Measurements from ENCODE around the gene UGT1A10.
"Not testable (repeated sequence)": the region's sequence is repeated elsewhere in the genome, so short reads cannot be mapped to it uniquely, and the experiment has no call there.

The UGT1A10 gene

DNA sequence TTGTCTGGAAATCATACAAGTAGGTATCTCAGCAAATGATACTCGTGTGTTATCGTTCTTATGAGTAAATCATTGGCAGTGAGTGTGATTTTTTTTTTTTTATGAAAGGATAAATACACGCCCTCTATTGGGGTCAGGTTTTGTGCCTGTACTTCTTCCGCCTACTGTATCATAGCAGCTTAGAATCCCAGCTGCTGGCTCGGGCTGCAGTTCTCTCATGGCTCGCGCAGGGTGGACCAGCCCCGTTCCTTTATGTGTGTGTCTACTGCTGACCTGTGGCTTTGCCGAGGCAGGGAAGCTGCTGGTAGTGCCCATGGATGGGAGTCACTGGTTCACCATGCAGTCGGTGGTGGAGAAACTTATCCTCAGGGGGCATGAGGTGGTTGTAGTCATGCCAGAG lies at the start of gene UGT1A10:
UGT1A10 (plus strand) TSS at position 143 of the 400 bp plus-strand sequence; CDS start at position 218, 75 bp downstream.
- not testable (repeated sequence) for DNase-seq (ENCODE audit: low spot score)

DNA sequence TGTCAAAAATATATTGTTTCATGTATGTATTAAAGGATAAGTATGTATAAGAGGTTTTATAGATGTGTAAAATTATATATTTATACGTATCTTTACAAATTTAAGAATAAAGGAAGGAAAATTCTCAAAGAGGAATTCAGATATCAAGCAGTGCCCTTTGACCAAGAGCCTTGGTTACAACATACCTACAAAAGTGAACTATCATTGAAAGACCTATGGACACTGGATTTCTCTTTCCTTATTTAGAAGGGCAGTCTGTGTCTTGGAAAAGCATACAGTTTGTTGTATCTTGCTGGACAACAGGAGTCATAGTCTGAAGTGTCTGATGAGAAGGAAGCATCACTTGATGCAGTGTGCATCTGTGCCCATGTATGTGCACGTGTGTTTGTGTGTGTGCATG lies 47.8 kb upstream of the UGT1A10 start:
- DNase-seq (ENCODE audit: low spot score): no peak

DNA sequence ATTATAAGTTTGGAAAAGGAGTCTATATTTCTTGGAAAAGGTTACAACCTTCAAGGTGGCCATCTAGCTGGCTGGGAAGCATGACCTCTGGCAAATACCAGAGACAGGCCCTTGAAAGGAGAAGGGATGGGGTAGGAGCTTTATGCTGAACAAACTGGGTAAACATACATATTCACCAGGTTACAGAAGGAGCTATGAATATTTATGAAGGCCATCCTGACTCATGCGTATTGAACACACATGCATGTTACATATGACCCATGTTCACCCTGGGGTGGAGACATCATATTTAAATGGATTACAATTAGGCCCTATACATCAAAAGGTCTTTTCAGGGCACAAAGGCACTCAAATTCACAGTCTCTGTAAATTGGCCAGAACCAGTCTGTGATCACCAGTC lies 43.5 kb upstream of the UGT1A10 start:
- not testable (repeated sequence) for DNase-seq (ENCODE audit: low spot score)

GRCh38 chr2:233593201-233593600 lies 43.0 kb upstream of the UGT1A10 start:
- DNase-seq (ENCODE audit: low spot score): no peak

GRCh38 chr2:233597522-233597921 lies 38.7 kb upstream of the UGT1A10 start:
- DNase-seq (ENCODE audit: low spot score): no peak

DNA sequence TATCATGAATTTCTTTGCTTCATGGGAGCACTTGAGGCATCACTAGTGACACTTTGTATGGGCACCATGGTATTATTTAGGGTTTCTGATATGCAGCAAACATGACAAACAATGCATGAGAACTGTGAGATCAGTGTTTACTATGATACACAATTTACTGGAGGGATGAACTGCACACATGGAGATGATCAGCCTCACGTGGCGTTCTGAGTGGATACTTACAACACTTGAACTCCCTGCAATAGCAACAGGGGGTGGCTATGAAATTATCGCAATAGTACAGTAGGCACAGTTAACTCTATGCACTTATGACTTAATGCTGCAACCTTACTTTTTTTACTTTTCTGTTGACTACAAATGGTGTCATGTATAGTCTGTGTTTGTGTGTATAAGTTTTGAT lies 37.3 kb upstream of the UGT1A10 start:
- DNase-seq (ENCODE audit: low spot score): no peak

DNA sequence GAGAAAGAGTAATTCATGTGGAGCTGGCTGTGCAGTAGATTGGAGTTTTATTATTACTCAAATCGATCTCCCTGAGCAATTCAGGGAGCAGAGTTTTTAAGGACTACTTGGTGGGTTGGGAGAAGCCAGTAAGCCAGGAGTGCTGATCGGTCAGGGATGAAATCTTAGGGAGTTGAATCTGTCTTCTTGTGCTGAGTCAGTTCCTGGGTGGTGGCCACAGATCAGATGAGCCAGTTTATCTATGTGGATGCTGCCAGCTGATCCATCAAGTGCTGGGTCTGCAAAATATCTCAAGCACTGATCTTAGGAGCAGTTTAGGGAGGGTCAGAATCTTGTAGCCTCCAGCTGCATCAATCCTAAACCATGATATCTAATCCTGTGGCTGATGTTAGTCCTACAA lies 35.9 kb upstream of the UGT1A10 start:
- no peak for DNase-seq (ENCODE audit: low spot score)

- DNase-seq (ENCODE audit: low spot score): no peak
These were observed 34.2 kb upstream of the UGT1A10 start for GRCh38 chr2:233602076-233602475.

GRCh38 chr2:233603520-233603919 lies 32.7 kb upstream of the UGT1A10 start:
- no peak for DNase-seq (ENCODE audit: low spot score)

DNA sequence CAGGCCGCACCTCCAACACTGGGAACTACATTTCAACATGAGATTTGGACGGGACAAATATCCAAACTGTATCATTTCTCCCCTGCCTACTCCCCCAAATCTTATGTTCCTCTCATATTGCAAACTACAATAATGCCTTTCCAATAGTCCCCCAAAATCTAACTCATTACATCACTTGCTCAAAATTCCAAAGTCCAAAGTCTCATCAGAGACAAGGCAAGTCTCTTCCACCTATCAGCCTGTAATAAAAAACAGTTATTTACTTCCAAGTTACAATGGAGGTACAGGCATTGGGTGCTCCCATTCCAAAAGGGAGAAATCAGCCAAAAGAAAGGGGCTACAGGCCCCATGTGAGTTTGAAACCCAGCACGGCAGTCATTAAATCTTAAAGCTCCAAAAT lies 31.4 kb upstream of the UGT1A10 start:
- no peak for DNase-seq (ENCODE audit: low spot score)

- DNase-seq (ENCODE audit: low spot score): no peak
These were observed 30.6 kb upstream of the UGT1A10 start for GRCh38 chr2:233605680-233606079.

- no peak for DNase-seq (ENCODE audit: low spot score)
These were observed 25.0 kb upstream of the UGT1A10 start for GRCh38 chr2:233611284-233611683.

GRCh38 chr2:233617476-233617875 lies 18.8 kb upstream of the UGT1A10 start, which contains the start of gene UGT1A8:
Gene UGT1A8 (plus strand): TSS chr2:233617633. CDS start chr2:233617708, 75 bp downstream.
- not testable (repeated sequence) for DNase-seq (ENCODE audit: low spot score)

DNA sequence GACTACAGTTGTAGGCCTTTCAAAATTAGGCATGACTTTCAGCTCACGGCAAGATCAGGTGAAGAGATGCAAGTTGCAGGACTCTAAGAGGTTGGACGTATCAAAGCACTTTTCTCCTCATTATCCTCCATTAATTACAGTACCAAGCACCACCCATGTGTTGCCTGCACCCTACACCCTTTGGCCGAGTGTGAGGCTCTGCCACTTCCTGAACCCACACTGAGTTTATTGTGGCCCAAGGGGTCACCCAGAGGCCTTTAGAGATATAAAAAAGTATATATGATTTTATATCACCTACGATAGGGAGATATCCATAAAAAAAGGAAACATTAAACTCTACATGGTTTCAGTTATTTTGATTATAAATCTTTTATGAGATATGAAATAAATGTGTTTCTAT lies 16.0 kb upstream of the UGT1A10 start:
- no peak for DNase-seq (ENCODE audit: low spot score)

GRCh38 chr2:233621863-233622262 lies 14.4 kb upstream of the UGT1A10 start:
- DNase-seq (ENCODE audit: low spot score): not testable (repeated sequence)

- no peak for DNase-seq (ENCODE audit: low spot score)
These were observed 8.8 kb upstream of the UGT1A10 start for GRCh38 chr2:233627331-233628025.

DNA sequence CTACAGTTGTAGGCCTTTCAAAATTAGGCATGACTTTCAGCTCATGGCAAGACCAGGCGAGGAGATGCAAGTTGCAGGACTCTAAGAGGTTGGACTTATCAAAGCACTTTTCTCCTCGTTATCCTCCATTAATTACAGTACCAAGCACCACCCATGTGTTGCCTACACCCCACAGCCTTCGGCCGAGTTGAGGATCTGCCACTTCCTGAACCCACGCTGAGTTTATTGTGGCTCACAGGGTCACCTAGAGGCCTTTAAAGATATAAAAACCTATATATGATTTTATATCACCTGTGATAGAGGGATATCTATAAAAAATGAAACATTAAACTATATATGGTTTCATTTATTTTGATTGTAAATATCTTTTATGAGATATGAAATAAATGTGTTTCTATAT lies 2.6 kb downstream of the UGT1A10 start:
- no peak for DNase-seq (ENCODE audit: low spot score)

DNA sequence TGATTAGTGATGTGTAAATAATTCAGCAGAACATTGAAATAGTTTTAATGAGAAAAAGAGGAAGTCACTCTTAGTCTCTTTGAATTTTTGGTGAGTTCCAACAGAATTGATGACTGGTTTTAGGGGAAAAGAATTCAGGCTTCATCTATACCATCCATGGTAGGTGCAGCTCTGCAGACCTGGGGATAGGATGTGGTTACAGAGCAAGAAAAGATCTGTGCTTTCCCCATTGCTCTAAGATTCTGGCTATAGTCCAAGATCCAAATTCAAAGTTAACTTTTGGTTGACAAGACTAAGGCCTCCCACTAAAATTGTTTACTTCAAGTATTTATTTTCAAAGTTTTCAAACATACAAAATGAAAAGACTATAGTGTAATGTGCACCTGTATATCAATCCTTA lies 3.6 kb downstream of the UGT1A10 start:
- no peak for DNase-seq (ENCODE audit: low spot score)

- no peak for DNase-seq (ENCODE audit: low spot score)
These were observed 6.9 kb downstream of the UGT1A10 start for GRCh38 chr2:233643128-233643527.

GRCh38 chr2:233646033-233646432 lies 9.8 kb downstream of the UGT1A10 start:
- not testable (repeated sequence) for DNase-seq (ENCODE audit: low spot score)

DNA sequence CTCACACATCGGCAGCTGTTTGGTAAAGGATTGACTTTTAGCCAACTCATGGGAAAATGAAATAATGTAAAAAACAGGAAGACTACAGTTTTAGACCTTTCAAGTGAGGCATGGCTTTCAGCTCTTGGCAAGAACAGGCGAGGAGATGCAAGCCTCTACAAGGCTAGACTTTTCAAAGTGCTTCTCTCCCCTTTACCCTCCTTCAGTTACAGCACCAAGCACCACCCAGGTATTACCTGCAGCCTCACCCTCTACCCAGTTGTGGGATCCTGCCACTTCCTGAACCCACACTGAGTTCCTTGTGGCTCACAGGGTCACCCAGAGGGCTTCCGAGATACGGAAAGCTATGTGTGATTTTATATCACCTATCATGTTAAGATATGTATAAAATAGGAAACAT lies 14.7 kb downstream of the UGT1A10 start:
- no peak for DNase-seq (ENCODE audit: low spot score)

DNA sequence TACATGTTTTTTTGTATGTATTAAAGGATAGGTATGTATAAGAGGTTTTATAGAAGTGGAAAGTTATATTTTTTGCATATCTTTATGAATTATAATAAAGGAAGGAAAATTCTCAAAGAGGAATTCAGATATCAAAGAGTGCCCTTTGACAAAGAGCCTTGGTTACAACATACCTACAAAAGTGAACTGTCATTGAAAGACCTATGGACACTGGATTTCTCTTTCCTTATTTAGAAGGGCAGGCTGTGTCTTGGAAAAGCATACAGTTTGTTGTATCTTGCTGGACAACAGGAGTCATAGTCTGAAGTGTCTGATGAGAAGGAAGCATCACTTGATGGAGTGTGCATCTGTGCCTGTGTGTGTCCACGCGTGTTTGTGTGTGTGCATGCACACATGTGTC lies 15.2 kb downstream of the UGT1A10 start:
- DNase-seq (ENCODE audit: low spot score): no peak

DNA sequence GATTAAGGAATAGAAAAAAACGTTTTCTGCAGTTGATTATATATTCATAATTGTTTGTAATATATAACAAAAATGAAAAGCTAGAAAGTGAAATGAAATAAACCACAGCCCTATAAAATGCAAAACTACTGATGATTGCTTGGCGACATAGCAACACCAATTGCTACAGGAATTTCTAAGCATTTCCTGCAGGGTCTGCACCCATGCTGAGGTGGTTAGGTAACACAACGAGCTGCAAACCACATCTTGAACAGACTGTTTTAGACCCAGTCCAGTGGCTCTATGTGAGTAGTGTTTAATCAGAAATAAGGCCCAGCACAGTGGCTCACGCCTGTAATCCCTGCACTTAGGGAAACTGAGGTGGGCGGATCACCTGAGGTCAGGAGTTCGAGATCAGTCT lies 18.3 kb downstream of the UGT1A10 start:
- no peak for DNase-seq (ENCODE audit: low spot score)

GRCh38 chr2:233655043-233655442 lies 18.8 kb downstream of the UGT1A10 start:
- DNase-seq (ENCODE audit: low spot score): no peak
